GM19372 (cell line): ENCODE data around the gene ICA1.
"Not testable (repeated sequence)": the region's sequence is repeated elsewhere in the genome, so short reads cannot be mapped to it uniquely, and the experiment has no call there.

Experiments
- ATAC-seq: cut with Tn5 transposase; IDR thresholded peaks from one replicate; pipeline ENCODE4 v1.9.1; 2021; ENCODE audit warnings: mild to moderate bottlenecking, low read depth, moderate library complexity; ENCODE audit not compliant: unreplicated experiment

ICA1 gene

GRCh38 chr7:8271960-8272359 lies 10.0 kb upstream of the ICA1 start:
- no peak for ATAC-seq

GRCh38 chr7:8263048-8263447 lies 1.1 kb upstream of the ICA1 start:
- no peak for ATAC-seq

GRCh38 chr7:8260871-8261694 lies 884 bp downstream of the ICA1 start:
- ATAC-seq, result peak; percentile 17

GRCh38 chr7:8259586-8260222 lies 2.3 kb downstream of the ICA1 start:
- ATAC-seq, result no peak

- no peak for ATAC-seq
These were observed 3.2 kb downstream of the ICA1 start for GRCh38 chr7:8258734-8259133.

- no peak for ATAC-seq
These were observed 3.8 kb downstream of the ICA1 start for GRCh38 chr7:8258166-8258565.

- ATAC-seq, result no peak
These were observed 6.0 kb downstream of the ICA1 start for GRCh38 chr7:8255680-8256655.

- no peak for ATAC-seq
These were observed 7.3 kb downstream of the ICA1 start for GRCh38 chr7:8254667-8255066.

- ATAC-seq, result no peak
These were observed 7.8 kb downstream of the ICA1 start for GRCh38 chr7:8254215-8254614.

- no peak for ATAC-seq
These were observed 10.8 kb downstream of the ICA1 start for GRCh38 chr7:8251195-8251594.

- ATAC-seq, result no peak
These were observed 11.4 kb downstream of the ICA1 start for GRCh38 chr7:8250547-8250946.

GRCh38 chr7:8249121-8249520 lies 12.8 kb downstream of the ICA1 start:
- no peak for ATAC-seq

- ATAC-seq, result no peak
These were observed 15.9 kb downstream of the ICA1 start for GRCh38 chr7:8246020-8246419.

GRCh38 chr7:8245032-8245431 lies 16.9 kb downstream of the ICA1 start:
- not testable (repeated sequence) for ATAC-seq

GRCh38 chr7:8243059-8243458 lies 18.9 kb downstream of the ICA1 start:
- not testable (repeated sequence) for ATAC-seq

GRCh38 chr7:8239702-8240362 lies 22.1 kb downstream of the ICA1 start:
- not testable (repeated sequence) for ATAC-seq

- ATAC-seq, result no peak
These were observed 25.1 kb downstream of the ICA1 start for GRCh38 chr7:8236780-8237407.

GRCh38 chr7:8232999-8233847 lies 28.7 kb downstream of the ICA1 start:
- ATAC-seq, result no peak

- ATAC-seq, result no peak
These were observed 32.0 kb downstream of the ICA1 start for GRCh38 chr7:8229927-8230326.
